ENCODE data around the gene SNX8. TPM values are rescaled to one million over a fixed set of nuclear protein-coding genes. Genes with fewer than 3 reads are reported as not detected.

SNX8 gene
- total and polyA plus RNA-seq, 4 experiments from 2014 or later: 6.6 to 9.9 (median 7.2) TPM

GRCh38 chr7:2242541-2243429 is 71.5 kb downstream of the SNX8 start:
- Mint-ChIP-seq H3K4me1 (peaks cover 4 to 29% (median 17%) of the 10 kb centered on the region in 4 donors), H3K9me3 (peaks cover 0 to 2% (median 0%) of the 10 kb centered on the region in 8 donors), H3K27ac (peak overlapping the region; percentile 77 to 96 (median 94)), H3K27me3 (no peaks in the 10 kb centered on the region), H3K36me3 (peaks cover 0 to 23% of the 10 kb centered on the region in 2 donors), H3K4me3 (peak overlapping the region; percentile 92 to 96 (median 93))
- Histone ChIP-seq H3K4me3 (ENCODE audit: low read length in 2 of 2) (peak overlapping the region in 1 of 2 donors; percentile 82), H3K9me3 (ENCODE audit: control insufficient read depth in 1 of 2, low read length in 2 of 2) (no peaks in the 10 kb centered on the region), H3K4me1 (ENCODE audit: insufficient read depth, low read length) (peaks cover 17% of the 10 kb centered on the region), H3K36me3 (ENCODE audit: insufficient read depth, low read length) (peaks cover 9% of the 10 kb centered on the region), H3K27ac (ENCODE audit: low read depth, low read length) (peak overlapping the region; percentile 72), H3K27me3 (ENCODE audit: insufficient read depth, low read length) (no peaks in the 10 kb centered on the region)
- POLR2A ChIA-PET (ENCODE audit: partially characterized antibody): interaction anchor here (1.2 to 2.2 kb wide), 4 partner anchors 10 to 710 kb away, joined by 3 to 16 read pairs (median 4); partner anchors contain the start of genes MAD1L1 and SNX8
- CTCF ChIA-PET (ENCODE audit: partially characterized antibody): interaction anchor here (0.8 to 1.1 kb wide), 2 partner anchors 8 to 227 kb away, joined by 3 read pairs; no protein-coding TSS in a partner anchor
- intact Hi-C loops (cut with micrococcal nuclease): loop anchor here (1.0 to 5.0 kb wide), 3 partner anchors 10 to 160 kb away; partner anchors contain the start of genes CHST12, MAD1L1 and SNX8
- peak in 3 of 5 donors; percentile 8 to 46 (median 28) for DNase-seq

DNA sequence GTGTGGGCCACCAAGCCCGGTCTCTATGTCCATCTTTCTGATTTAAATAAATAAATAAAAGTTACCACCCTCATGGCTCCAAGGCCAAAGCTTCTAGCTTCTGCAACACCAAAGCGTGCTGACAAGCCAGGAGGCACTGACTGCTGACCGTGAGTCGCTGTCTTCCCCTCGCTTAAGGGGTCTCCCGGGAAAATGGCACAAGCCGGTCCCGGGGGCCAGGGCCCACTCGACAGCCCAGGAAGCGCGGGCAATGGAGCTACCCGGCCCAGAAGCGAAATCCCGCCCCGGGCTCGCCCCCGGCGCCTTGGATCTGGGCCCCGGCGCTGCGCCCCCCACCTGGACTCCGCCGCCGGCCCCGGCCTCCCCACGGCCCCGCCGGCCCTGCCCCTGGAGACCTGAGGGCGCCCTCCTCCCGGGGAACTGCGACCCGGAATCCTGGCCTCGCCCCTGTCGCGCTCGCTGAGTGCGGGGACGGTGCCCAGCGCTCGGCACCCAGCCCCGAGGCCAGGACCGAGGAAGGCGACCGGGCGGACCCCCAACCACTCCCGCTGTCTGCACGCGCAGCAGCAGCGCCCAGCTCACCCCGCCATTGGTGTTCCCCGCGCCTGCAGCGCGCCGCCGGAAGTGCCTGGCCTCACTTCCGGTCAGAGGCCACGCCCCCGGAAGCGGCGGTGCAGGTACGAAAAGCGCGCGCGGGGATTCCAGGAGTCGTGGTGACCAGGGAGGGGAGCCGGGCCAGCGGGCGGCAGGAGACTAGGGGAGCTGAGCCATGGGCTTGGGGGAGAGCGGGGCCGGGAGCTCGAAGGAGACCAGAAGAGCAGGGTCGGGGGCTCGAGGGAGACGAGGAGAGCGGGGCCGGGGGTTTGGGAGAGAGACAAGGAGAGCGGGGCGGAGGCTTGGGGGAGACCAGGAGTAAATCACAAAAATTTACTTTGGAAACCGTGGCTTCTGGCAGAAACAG is 72.4 kb downstream of the SNX8 start, which contains the start of the genes MRM2 and NUDT1:
Gene MRM2 (minus strand): TSS at position 626 of the 961 bp plus-strand sequence. CDS start 36 bp downstream, at position 590.
Gene NUDT1 (plus strand): TSS at position 647 of the 961 bp plus-strand sequence. CDS start 2,349 bp downstream, outside the sequence.
- H3K27me3 Mint-ChIP-seq: no peaks in the 10 kb centered on the region
- peaks cover 17% of the 10 kb centered on the region for H3K4me1 ChIP-seq (ENCODE audit: insufficient read depth, low read length)
- H3K4me3 Mint-ChIP-seq: peak within 1 kb of the TSS; percentile 92 to 96 (median 93)
- H3K27me3 ChIP-seq (ENCODE audit: insufficient read depth, low read length): no peaks in the 10 kb centered on the region
- peaks cover 0 to 2% (median 0%) of the 10 kb centered on the region in 8 donors for H3K9me3 Mint-ChIP-seq
- peak within 1 kb of the TSS; percentile 72 for H3K27ac ChIP-seq (ENCODE audit: low read depth, low read length)
- H3K27ac Mint-ChIP-seq: peak within 1 kb of the TSS; percentile 77 to 96 (median 94)
- H3K4me1 Mint-ChIP-seq: peaks cover 4 to 27% (median 17%) of the 10 kb centered on the region in 4 donors
- peak within 1 kb of the TSS; percentile 47 to 82 for H3K4me3 ChIP-seq (ENCODE audit: low read length in 2 of 2)
- intact Hi-C loops (cut with micrococcal nuclease): loop anchor here (1.0 to 5.0 kb wide), 3 partner anchors 10 to 160 kb away; partner anchors contain the start of genes CHST12, MAD1L1 and SNX8
- no peaks in the 10 kb centered on the region for H3K9me3 ChIP-seq (ENCODE audit: control insufficient read depth in 1 of 2, low read length in 2 of 2)
- H3K36me3 Mint-ChIP-seq: peaks cover under 1 to 30% of the 10 kb centered on the region in 2 donors
- DNase-seq: peak; percentile 41 to 61 (median 43)
- POLR2A ChIA-PET (ENCODE audit: partially characterized antibody): interaction anchor here (1.2 to 2.2 kb wide), 4 partner anchors 9 to 709 kb away, joined by 3 to 16 read pairs (median 4); partner anchors contain the start of genes MAD1L1 and SNX8
- peaks cover 9% of the 10 kb centered on the region for H3K36me3 ChIP-seq (ENCODE audit: insufficient read depth, low read length)
- CTCF ChIA-PET (ENCODE audit: partially characterized antibody): interaction anchor here (0.8 to 1.1 kb wide), 3 partner anchors 9 to 228 kb away, joined by 3 read pairs; no protein-coding TSS in a partner anchor

DNA sequence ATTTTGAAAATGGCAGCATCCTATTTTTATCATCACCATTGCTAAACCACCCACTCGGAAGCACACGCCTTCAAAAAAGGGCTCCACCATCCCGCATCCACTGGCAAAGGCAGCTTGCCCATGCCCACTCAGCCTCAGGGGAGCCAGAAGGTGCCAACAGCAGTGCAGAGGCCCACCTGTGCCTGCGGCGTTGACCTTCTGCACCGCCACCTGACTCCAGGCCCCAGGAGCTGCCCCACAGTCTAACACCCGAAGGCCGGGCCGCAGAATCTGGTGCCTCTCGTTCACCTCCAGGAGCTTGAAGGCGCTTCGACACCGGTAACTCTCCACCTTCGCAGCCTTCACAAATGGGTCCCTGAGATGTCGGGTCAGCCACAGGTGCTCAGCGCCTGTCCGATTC is 75.0 kb downstream of the SNX8 start:
- POLR2A ChIA-PET (ENCODE audit: partially characterized antibody): no interaction called here

GRCh38 chr7:2237109-2237602 is 77.1 kb downstream of the SNX8 start:
- Mint-ChIP-seq H3K4me1 (peaks cover 2 to 27% (median 15%) of the 10 kb centered on the region in 4 donors), H3K27me3 (no peaks in the 10 kb centered on the region), H3K27ac (peak overlapping the region in 2 of 7 donors; percentile 23 to 42), H3K4me3 (no peak overlapping the region), H3K9me3 (peaks cover 0 to 2% (median 0%) of the 10 kb centered on the region in 8 donors), H3K36me3 (peaks cover 4 to 43% of the 10 kb centered on the region in 2 donors)
- H3K9me3 ChIP-seq (ENCODE audit: control insufficient read depth in 1 of 2, low read length in 2 of 2): no peaks in the 10 kb centered on the region
- no peak for DNase-seq
- CTCF ChIA-PET (ENCODE audit: partially characterized antibody): no interaction called here
- no peak overlapping the region for H3K27ac ChIP-seq (ENCODE audit: low read depth, low read length)
- H3K4me3 ChIP-seq (ENCODE audit: low read length in 2 of 2): no peak overlapping the region
- no peaks in the 10 kb centered on the region for H3K27me3 ChIP-seq (ENCODE audit: insufficient read depth, low read length)
- POLR2A ChIA-PET (ENCODE audit: partially characterized antibody): no interaction called here
- H3K4me1 ChIP-seq (ENCODE audit: insufficient read depth, low read length): peaks cover 18% of the 10 kb centered on the region
- intact Hi-C loops (cut with micrococcal nuclease): no loop called here
- peaks cover 12% of the 10 kb centered on the region for H3K36me3 ChIP-seq (ENCODE audit: insufficient read depth, low read length)

More for the DNA sequence above, 75.0 kb downstream of the SNX8 start:
- H3K27ac ChIP-seq (ENCODE audit: low read depth, low read length): no peak overlapping the region
- CTCF ChIA-PET (ENCODE audit: partially characterized antibody): interaction anchor here (1.4 kb wide), 1 partner anchor 9 kb away, joined by 4 read pairs; no protein-coding TSS in a partner anchor
- Mint-ChIP-seq H3K36me3 (peaks cover 4 to 39% of the 10 kb centered on the region in 2 donors), H3K4me1 (peaks cover 6 to 27% (median 12%) of the 10 kb centered on the region in 4 donors), H3K4me3 (peak overlapping the region in 4 of 8 donors; percentile 21 to 65 (median 40)), H3K27me3 (no peaks in the 10 kb centered on the region), H3K27ac (no peak overlapping the region), H3K9me3 (peaks cover 0 to 2% (median 0%) of the 10 kb centered on the region in 8 donors)
- H3K9me3 ChIP-seq (ENCODE audit: control insufficient read depth in 1 of 2, low read length in 2 of 2): no peaks in the 10 kb centered on the region
- peaks cover 17% of the 10 kb centered on the region for H3K4me1 ChIP-seq (ENCODE audit: insufficient read depth, low read length)
- H3K36me3 ChIP-seq (ENCODE audit: insufficient read depth, low read length): peaks cover 12% of the 10 kb centered on the region
- no peak overlapping the region for H3K4me3 ChIP-seq (ENCODE audit: low read length in 2 of 2)
- H3K27me3 ChIP-seq (ENCODE audit: insufficient read depth, low read length): no peaks in the 10 kb centered on the region
- DNase-seq: no peak
- intact Hi-C loops (cut with micrococcal nuclease): no loop called here

GRCh38 chr7:2233926-2234325 is 80.3 kb downstream of the SNX8 start:
- no peaks in the 10 kb centered on the region for H3K27me3 ChIP-seq (ENCODE audit: insufficient read depth, low read length)

More at GRCh38 chr7:2233926-2234325, 80.3 kb downstream of the SNX8 start:
- H3K9me3 ChIP-seq (ENCODE audit: control insufficient read depth in 1 of 2, low read length in 2 of 2): no peaks in the 10 kb centered on the region
- H3K36me3 ChIP-seq (ENCODE audit: insufficient read depth, low read length): peaks cover 12% of the 10 kb centered on the region
- Mint-ChIP-seq H3K4me3 (peak overlapping the region; percentile 26 to 78 (median 71)), H3K4me1 (peaks cover 13 to 41% (median 31%) of the 10 kb centered on the region in 4 donors), H3K36me3 (peaks cover 6 to 45% of the 10 kb centered on the region in 2 donors), H3K27me3 (no peaks in the 10 kb centered on the region), H3K27ac (peak overlapping the region in 2 of 7 donors; percentile 27 to 29), H3K9me3 (no peaks in the 10 kb centered on the region)
- POLR2A ChIA-PET (ENCODE audit: partially characterized antibody): interaction anchor here (2.7 kb wide), 1 partner anchor 8 kb away, joined by 16 read pairs; the partner anchor contains the start of genes MRM2 and NUDT1
- H3K27ac ChIP-seq (ENCODE audit: low read depth, low read length): no peak overlapping the region
- no peak overlapping the region for H3K4me3 ChIP-seq (ENCODE audit: low read length in 2 of 2)
- no peak for DNase-seq
- intact Hi-C loops (cut with micrococcal nuclease): loop anchor here (5.0 kb wide), 1 partner anchor 292 kb away; no protein-coding TSS in a partner anchor
- CTCF ChIA-PET (ENCODE audit: partially characterized antibody): no interaction called here
- H3K4me1 ChIP-seq (ENCODE audit: insufficient read depth, low read length): peaks cover 32% of the 10 kb centered on the region

Data from CD4-positive, alpha-beta memory T cell (primary cell).